HL-60/S4 treated with phorbol 12-myristate 13-acetate at 8.2 ng/mL for 4 days and 3 days (cell line): ENCODE measurements around the gene ADGRA1.

Source experiments
- in situ Hi-C: fragments of 300-500 bp; cut with MboI; formaldehyde crosslinking; loops from 2 replicates; pipeline ENCODE4 v1.15.0; 2022; ENCODE audit warnings: low sequenced_read_pairs

ADGRA1 gene

GRCh38 chr10:133160826-133161471 lies 73.2 kb downstream of the ADGRA1 start:
- in situ Hi-C loops, result no loop called here

GRCh38 chr10:133161486-133162109 lies 73.9 kb downstream of the ADGRA1 start:
- in situ Hi-C loops, result no loop called here

- in situ Hi-C loops, result no loop called here
Observed at GRCh38 chr10:133162178-133162909, 74.6 kb downstream of the ADGRA1 start.

DNA sequence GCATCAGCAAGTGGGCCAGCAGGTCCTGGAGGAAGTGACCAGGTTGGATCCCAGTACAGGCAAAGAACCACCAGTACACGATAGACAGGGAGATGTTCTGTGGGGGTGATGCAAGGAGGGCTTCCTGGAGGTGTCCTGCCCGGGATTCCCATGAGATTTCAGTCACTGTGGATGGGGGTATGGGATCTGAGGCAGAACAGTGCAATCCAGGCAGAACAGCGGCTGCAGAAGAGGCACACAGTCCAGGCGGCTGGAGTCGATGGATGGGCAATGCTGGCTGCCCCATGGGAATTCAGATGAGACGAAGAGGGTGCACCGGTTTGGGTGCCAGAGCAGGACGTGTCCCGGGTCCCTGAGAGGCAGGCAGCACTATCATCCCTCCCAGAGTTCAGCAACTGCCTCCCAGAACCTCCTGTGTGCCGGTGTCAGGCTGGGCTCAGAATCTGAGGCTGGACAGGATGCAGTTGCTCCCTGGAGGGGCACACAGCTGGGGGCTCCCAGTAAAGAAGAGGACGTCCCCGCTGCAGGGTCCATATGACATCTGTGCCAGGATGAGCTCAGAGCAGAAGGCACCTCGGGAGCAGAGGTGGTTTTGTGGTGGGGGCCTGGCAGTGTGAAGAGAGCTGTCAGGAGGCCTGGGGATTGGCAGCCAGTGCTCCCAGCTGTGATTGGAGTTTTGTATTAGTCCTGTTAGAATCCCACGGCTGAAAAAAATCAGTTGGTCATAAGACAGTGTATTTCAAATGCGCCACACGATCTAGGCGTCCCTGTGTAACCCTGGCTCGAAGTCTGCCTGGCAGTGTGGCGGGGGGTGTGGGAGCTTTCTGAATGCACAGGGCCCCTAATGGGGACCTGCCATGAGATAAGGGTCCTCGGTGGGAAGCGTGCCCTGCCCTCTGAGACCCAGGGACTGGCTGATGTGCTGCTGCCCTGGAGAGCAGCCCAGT lies 75.5 kb downstream of the ADGRA1 start:
- in situ Hi-C loops, result no loop called here

GRCh38 chr10:133163889-133164815 lies 76.4 kb downstream of the ADGRA1 start:
- in situ Hi-C loops, result no loop called here

DNA sequence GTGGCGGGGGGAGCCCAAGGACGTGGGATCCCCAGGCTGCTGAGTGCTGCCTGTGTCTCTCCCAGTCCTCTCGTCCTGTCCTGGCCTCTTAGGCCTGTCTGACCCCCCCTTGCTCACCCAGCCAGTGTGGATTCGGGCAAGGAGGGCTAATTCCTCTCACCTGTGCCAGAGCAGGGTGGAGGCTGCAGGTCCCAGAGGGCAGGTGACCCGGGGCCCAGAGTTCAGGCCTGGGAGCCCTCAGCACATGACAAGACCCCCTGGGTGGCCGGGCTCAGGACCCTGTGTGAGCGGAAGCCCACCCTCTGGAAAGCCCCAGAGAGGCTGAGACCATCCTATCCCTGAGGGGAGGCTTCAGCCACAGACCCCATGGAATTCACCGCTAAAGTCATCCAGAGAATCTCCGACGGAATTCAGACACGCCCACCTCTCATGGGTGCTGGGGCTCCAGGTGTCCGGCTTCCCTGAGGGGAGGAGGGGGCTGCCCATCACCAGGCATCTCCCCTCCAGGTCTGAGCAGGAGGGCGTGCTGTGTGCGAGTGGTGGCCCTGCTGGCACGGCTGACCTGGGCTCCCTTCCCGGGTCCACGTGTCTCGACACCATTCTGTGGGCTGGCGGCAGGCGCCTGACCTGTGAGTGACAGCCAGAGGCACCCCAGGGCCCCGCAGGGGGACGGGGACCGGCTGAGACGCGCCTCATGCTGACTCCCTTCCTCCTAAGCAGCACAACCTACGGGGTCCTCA lies 77.3 kb downstream of the ADGRA1 start:
- in situ Hi-C loops, result no loop called here

DNA sequence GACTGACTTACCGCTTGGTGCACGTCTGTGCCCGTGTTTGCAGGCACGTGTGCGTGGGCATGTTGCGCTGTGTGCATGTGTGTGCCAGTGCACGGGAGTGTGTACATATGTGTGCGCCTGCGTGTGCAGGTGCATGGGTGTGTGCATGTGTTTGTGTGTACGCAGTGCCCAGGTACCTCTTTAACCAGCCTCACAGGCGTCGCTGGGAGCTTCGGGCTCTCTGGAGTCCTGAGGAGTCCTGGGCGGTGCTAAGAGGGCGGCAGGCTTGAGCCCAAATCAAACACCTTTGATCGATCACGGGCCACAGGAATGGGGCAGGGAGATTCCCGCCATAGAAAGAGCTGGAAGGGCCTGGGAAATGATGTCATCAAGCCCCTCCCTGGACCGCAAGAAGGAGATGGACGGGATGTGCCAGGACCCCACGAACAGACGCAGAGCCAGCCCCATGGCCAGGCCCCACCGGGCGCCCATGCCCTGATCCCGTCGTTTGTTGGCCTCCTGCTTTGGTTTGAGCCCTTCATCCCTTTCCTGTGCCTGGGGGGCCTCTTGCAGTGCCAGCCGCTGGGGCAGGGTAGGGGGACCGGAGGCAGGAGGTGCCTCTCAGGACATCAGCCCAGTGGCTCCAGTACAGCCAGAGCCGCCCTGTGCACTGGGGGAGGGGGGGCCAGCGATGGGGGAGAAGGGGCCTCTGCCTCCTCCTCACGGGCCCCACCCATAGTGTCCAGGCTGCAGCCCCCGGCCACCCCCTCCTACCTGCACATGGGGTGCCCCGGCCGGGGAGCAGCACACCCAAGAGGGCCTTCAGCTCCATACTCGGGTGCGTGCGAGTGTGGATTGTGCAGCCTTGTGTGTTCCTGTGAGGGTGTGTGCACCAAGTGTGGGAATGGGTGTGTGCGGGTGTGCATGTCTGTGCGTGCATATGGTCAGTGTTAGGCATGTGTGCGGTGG lies 78.1 kb downstream of the ADGRA1 start:
- in situ Hi-C loops, result no loop called here

DNA sequence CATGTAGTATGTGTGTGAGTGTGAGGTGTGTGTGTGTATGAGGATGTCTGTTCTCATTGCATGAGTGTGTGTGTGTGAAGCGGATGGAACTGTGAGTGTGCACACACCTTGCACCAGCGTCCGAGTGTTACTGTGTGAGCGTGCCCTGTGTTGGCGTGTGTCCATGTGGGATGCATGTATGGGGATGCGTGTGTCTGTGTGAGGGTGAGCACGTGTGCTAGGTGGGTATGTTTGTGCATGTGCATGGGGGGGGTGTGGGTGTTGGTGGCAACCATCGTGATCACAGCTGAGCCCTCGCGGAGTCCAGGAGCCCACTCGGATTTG lies 78.7 kb downstream of the ADGRA1 start:
- in situ Hi-C loops, result no loop called here

GRCh38 chr10:133166828-133167692 lies 79.3 kb downstream of the ADGRA1 start:
- in situ Hi-C loops, result no loop called here

- in situ Hi-C loops, result no loop called here
Observed at GRCh38 chr10:133167693-133168616, 80.2 kb downstream of the ADGRA1 start.

GRCh38 chr10:133168617-133169031 lies 80.9 kb downstream of the ADGRA1 start:
- in situ Hi-C loops, result no loop called here

GRCh38 chr10:133169173-133169947 lies 81.6 kb downstream of the ADGRA1 start:
- in situ Hi-C loops, result no loop called here

DNA sequence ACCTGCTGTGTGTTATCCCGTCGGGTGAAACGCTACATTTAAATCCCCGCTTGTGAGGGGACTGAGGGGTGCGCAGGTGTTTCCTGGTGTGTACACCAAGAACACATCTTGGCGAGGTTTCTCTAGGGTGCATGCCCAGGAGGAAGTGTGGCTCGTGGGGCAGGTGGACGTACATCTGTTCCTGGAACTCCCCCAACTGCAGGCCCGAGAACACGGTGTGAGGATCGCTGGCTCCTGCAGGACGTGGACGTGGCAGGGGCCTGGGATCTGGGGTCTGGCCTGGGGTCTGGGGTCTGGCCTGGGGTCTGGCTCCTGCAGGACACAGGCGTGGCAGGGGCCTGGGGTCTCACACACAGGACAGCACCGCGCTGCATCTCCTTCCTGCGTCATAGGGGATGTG lies 82.4 kb downstream of the ADGRA1 start:
- in situ Hi-C loops, result no loop called here

DNA sequence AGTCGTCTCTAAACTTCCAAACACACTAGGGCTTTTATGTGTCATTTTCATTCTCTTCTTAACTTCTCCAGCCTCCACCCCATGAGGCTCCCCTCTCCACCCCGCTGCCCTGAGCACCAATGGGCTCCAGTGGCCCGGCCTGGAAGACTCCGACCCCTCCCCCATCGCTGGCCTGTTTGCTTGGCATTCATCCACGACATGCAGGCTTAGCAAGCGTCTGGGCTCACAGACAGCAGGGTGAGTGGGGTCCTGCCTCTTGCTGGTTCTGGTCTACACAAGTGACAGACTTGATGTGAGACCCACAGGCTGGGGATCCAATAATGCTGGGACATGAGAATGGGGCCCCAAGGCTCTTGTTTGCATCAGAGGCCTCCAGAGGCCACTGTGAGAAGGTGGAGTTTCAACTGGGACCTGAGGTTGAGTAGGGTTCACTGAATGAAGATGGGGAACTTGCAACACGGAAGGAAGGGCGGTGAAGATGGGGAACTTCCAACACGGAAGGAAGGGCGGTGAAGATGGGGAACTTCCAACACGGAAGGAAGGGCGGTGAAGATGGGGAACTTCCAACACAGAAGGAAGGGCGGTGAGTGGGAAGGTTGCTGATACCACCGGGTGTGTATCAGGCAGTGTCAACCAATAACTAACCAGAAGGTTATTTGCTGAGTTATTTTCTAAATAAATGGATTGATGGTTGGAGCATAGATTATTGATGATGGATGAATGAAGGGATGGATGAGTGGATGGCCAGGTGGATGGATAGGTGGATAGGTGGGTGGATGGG lies 86.3 kb downstream of the ADGRA1 start:
- in situ Hi-C loops, result no loop called here
